ENCODE results near the gene NUS1. TPM values are rescaled to one million over a fixed set of nuclear protein-coding genes. Genes with fewer than 3 reads are reported as not detected.

NUS1 gene
- total and polyA plus RNA-seq, 8 donors = 12.7 to 56.9 (median 20.3) TPM

DNA sequence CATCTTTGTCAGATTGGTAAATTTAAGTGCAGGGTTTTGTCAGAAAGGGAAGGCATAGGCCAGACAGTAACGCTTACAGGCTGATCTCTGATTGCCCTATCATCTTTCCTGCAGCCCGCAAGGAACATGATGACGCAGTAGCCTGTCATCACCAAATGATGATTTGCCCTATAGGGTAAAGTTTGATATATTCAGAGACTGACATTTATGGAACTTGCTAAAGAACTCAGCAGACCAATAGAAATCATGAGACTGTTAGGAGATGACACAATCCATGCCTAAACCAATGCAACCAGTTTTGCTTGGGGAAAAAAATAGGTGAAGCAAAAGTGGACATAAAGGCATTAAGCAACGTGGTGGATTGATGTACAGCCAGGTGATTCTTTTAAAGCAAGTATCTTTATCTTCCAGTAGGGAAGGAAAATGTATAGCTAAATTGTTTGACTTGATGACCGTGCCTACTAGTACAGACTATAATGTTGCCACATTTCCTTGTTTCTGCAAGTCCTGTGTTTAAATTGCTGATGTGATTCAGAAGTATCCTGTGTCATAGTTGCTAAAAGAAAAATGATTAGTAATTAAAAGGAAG lies 2.4 kb downstream of the NUS1 start:
- no peak for DNase-seq
- peak overlapping the region in 2 of 4 donors; percentile 85 to 87 for H3K4me3 ChIP-seq
- no peaks in the 10 kb centered on the region for H3K9me3 ChIP-seq
- intact Hi-C loops (cut with DNase I; ENCODE audit: low total_unique reads) = no loop called here
- H3K27me3 ChIP-seq = no peaks in the 10 kb centered on the region
- H3K27ac ChIP-seq = peak overlapping the region in 3 of 5 donors; percentile 42 to 87 (median 43)
- H3K4me1 ChIP-seq = peaks cover 24 to 76% (median 69%) of the 10 kb centered on the region in 4 donors
- TF ChIP-seq POLR2A (IDR thresholded peaks at IDR 0.05) (no peak), POLR2AphosphoS5 (IDR thresholded peaks at IDR 0.05) (no peak), EP300 (IDR thresholded peaks at IDR 0.05) (no peak)
- TF ChIP-seq, protein P1, sequence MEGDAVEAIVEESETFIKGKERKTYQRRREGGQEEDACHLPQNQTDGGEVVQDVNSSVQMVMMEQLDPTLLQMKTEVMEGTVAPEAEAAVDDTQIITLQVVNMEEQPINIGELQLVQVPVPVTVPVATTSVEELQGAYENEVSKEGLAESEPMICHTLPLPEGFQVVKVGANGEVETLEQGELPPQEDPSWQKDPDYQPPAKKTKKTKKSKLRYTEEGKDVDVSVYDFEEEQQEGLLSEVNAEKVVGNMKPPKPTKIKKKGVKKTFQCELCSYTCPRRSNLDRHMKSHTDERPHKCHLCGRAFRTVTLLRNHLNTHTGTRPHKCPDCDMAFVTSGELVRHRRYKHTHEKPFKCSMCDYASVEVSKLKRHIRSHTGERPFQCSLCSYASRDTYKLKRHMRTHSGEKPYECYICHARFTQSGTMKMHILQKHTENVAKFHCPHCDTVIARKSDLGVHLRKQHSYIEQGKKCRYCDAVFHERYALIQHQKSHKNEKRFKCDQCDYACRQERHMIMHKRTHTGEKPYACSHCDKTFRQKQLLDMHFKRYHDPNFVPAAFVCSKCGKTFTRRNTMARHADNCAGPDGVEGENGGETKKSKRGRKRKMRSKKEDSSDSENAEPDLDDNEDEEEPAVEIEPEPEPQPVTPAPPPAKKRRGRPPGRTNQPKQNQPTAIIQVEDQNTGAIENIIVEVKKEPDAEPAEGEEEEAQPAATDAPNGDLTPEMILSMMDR (IDR thresholded peaks at IDR 0.05) = no peak
- peaks cover 0 to 7% (median 0%) of the 10 kb centered on the region in 4 donors for H3K36me3 ChIP-seq
- 22 to 46% (median 35%) methylated on average over 5 of the region's 5 CpGs for WGBS, 5 donors

- H3K27ac ChIP-seq = peak overlapping the region in 2 of 5 donors; percentile 43 to 49
- H3K4me3 ChIP-seq = no peak overlapping the region
- WGBS, 5 donors = 18 to 55% (median 35%) methylated on average over 3 of the region's 3 CpGs
- H3K36me3 ChIP-seq = peaks cover 0 to 7% (median 0%) of the 10 kb centered on the region in 4 donors
- H3K27me3 ChIP-seq = no peaks in the 10 kb centered on the region
- DNase-seq = peak in 1 of 2 donors; percentile 64
- H3K9me3 ChIP-seq = no peaks in the 10 kb centered on the region
- peaks cover 30 to 88% (median 68%) of the 10 kb centered on the region in 4 donors for H3K4me1 ChIP-seq
- TF ChIP-seq, protein P1 (IDR thresholded peaks at IDR 0.05) = no peak
- TF ChIP-seq POLR2A (IDR thresholded peaks at IDR 0.05) (no peak), POLR2AphosphoS5 (IDR thresholded peaks at IDR 0.05) (no peak), EP300 (IDR thresholded peaks at IDR 0.05) (no peak)
- intact Hi-C loops (cut with DNase I; ENCODE audit: low total_unique reads) = no loop called here
These were observed 6.0 kb downstream of the NUS1 start for GRCh38 chr6:117681162-117681741.

DNA sequence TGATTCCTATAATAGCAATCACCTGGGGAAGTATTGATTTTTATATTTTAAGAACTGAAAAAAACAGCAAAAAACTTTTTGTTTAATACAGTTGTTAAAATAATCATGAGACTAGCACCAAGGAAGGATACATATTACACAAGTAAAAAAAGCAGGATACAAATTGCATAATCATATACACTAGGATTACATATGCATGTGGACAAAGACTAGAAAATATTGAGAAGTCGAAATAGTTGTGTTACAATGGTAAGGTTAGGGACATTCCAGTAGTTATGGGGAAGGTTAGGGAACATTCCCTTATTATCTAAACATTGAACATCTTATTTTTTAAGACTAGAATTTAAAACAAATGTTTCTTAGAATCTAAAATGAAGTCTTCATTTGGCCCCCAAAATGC lies 9.5 kb downstream of the NUS1 start:
- WGBS, 5 donors = 87 to 98% (median 97%) methylated on average over 1 of the region's 1 CpG
- TF ChIP-seq POLR2AphosphoS5 (IDR thresholded peaks at IDR 0.05) (no peak), POLR2A (IDR thresholded peaks at IDR 0.05) (no peak), EP300 (IDR thresholded peaks at IDR 0.05) (no peak)
- TF ChIP-seq, protein P1 (IDR thresholded peaks at IDR 0.05) = no peak
- H3K36me3 ChIP-seq = peaks cover 0 to 3% (median 0%) of the 10 kb centered on the region in 4 donors

GRCh38 chr6:117685359-117685758 lies 10.1 kb downstream of the NUS1 start:
- intact Hi-C loops (cut with DNase I; ENCODE audit: low total_unique reads) = no loop called here
- Histone ChIP-seq H3K4me1 (peaks cover 18 to 67% (median 40%) of the 10 kb centered on the region in 4 donors), H3K9me3 (no peaks in the 10 kb centered on the region), H3K4me3 (no peak overlapping the region), H3K27ac (no peak overlapping the region), H3K27me3 (no peaks in the 10 kb centered on the region), H3K36me3 (no peaks in the 10 kb centered on the region)
- 92 to 100% (median 97%) methylated on average over 2 of the region's 2 CpGs for WGBS, 5 donors
- DNase-seq = no peak
- TF ChIP-seq, protein P1 (IDR thresholded peaks at IDR 0.05) = no peak
- TF ChIP-seq EP300 (IDR thresholded peaks at IDR 0.05) (no peak), POLR2AphosphoS5 (IDR thresholded peaks at IDR 0.05) (no peak), POLR2A (IDR thresholded peaks at IDR 0.05) (no peak)

More for the DNA sequence above, 9.5 kb downstream of the NUS1 start:
- no peaks in the 10 kb centered on the region for H3K27me3 ChIP-seq
- intact Hi-C loops (cut with DNase I; ENCODE audit: low total_unique reads) = no loop called here
- no peak for DNase-seq
- no peak overlapping the region for H3K27ac ChIP-seq
- H3K4me1 ChIP-seq = peaks cover 18 to 73% (median 45%) of the 10 kb centered on the region in 4 donors
- H3K9me3 ChIP-seq = no peaks in the 10 kb centered on the region
- H3K4me3 ChIP-seq = no peak overlapping the region

Measured in stomach (tissue), 9 donors.